GM21825 (cell line): ENCODE results near the gene PADI4.
"Not testable (repeated sequence)": the region's sequence is repeated elsewhere in the genome, so short reads cannot be mapped to it uniquely, and the experiment has no call there.

ENCODE experiments used
- ATAC-seq: cut with Tn5 transposase; IDR thresholded peaks from one replicate; pipeline ENCODE4 v1.9.1; 2021; ENCODE audit warnings: mild to moderate bottlenecking, moderate library complexity; ENCODE audit not compliant: unreplicated experiment

PADI4 gene

DNA sequence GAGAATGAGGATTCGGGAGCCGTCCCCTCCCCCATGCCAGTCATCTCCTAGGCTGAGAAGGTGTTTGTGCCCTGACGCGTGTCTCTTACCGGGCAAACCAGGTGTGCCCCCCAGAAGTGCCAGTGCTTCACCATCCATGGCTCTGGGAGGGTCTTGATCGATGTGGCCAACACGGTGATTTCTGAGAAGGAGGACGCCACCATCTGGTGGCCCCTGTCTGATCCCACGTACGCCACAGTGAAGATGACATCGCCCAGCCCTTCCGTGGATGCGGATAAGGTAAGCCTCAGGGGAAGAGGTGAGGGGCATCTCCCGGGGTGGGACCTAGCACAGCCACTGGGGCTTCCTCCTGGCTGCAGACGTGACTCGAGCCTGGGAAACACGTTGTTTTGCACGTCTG, 65.0 kb downstream of the PADI4 start:
- no peak for ATAC-seq

DNA sequence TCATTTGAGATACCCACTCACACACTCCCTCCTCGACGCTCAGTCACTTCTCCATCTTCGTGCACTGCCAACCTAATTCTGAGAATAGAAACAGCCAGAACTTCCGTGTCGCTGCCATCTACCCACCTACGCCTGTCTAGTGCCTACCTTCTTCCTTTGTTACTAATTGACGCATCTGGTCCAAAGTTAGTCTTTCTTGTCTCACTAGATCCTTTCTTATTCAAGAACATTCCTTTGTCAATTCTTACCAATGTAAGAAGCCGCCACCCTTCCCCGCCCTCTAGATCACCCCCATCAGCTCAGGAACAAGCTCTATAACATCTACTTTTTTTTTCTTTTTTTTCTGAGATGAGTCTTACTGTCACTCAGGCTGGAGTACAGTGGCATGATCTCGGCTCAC, 67.7 kb downstream of the PADI4 start:
- ATAC-seq, result no peak

DNA sequence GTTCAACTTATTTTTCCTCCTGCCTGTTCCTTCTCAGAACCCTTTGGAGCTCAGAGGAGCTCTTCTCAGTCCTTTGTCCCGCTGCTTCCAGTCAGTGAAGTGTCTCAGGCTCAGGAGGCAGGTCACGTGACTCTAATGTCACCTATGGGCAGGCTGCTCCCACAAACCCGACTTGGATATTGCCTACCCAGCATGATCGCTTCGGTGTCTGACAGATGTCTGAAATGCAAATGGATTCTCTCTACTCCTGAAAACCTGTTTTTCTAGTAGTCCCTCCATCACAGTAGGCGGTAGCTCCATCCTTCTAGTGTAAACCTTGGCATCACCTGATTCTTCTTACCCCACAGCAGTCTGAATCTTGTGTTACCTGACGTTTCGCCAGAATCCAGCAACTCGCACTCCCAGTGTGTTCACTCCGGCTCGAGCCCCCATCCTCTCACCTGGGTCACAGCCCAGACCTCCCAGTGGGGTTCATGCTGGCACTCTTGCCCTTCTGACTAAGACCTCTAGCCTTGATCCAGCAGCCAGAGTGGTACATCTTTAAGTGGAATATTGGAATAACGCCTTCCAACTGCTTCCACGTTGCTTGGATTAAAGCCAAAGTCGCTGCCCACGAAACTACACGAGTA, 69.4 kb downstream of the PADI4 start:
- no peak for ATAC-seq

DNA sequence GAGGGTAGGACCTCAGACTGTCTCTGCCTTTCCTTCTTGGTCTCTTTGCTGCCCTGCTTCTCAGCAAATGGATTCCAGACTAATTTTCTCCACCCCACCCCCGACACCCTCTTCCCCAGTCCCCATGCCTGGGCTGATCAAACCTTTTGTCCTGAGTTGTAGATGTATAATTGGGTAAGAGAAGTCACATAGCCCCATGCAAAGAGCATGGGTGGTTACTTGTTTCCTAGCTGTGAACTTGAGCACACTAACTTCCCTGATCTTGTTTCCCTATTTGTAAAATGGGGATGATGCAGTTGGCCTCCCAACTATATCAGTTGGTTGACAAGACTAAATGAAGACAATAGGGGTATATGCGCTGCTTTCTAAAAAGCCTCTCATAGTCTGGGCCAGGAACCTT, 73.2 kb downstream of the PADI4 start:
- ATAC-seq, result no peak

DNA sequence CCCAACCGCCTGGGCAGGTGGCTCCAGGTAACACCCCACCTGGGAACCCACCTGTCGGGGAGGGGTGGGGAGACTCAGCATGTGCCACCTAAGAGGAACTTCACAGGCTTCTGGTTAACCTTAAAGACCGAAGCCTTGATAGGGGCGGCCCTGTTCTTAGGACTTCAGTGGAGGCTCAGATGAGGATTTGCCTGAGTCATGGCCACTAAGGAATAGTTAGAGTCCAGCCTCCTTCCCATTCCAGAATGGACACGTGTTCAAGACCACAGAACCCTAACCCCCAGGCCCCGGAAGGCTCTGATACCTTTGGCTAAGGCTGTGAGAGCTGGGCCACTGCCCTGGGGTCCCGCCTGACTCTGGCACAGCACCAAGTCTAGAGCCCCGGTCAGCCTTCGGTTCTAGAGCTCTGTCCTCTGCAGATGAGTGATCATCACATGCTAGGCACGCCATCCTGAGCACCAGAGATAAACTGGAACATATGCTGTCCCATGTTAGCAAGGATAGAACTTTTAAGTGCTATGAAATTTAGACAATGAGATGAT, 84.3 kb downstream of the PADI4 start:
- ATAC-seq, result no peak

DNA sequence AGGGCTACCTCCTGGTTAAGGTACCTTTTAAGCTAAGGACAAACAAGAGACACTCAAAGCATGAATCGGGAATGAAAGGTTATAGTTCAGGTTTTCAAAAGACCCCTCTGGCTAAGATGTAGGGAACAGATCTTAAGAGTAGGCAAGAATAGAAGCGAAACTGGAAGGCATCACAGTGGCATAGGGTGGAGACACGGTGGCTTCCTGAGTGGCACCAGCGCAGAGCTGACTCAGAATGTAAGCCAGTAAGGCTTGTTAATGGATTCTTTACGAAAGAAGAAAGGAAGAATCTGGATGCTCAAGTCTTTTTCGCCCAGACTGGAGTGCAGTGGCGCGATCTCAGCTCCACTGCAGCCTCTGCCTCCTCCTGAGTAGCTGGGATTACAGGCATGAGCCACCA, 85.2 kb downstream of the PADI4 start:
- ATAC-seq, result no peak

DNA sequence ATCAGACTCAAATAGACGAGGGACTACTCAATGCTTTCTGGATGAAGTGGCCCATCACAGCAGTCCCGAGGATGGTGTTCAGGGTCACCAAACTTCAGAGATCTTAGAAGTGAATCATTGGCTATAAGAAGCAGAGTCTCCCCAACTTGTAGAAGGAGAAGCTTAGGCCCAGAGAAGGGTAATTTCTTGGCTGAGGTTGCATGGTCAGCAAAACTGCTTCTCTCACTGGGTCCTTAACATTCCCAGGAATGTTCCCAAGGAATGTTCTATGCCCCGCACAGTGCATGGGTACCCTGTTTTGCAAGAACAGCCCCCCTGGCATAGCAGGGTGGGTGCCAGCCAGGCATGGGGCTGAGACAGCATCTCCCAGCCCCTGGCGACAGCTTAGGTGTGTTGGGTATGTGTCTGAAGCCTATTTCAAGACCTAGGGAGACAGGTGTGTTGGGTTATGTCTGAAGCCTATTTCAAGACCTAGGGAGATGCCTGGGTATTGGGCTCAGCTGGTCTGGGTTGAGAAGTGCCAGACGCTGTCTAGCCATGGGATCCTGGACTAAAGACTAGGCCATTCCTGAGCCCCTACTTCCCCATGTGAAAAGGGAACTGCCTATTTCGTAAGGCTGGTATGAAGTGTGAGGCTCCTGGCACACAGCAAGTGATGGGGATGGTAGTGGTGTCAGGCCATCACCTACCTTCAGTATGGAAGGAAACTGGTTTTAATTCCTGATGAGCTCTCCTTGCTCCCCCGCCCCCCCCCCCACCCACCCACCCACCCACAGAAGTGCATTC, 90.1 kb downstream of the PADI4 start:
- ATAC-seq, result no peak

DNA sequence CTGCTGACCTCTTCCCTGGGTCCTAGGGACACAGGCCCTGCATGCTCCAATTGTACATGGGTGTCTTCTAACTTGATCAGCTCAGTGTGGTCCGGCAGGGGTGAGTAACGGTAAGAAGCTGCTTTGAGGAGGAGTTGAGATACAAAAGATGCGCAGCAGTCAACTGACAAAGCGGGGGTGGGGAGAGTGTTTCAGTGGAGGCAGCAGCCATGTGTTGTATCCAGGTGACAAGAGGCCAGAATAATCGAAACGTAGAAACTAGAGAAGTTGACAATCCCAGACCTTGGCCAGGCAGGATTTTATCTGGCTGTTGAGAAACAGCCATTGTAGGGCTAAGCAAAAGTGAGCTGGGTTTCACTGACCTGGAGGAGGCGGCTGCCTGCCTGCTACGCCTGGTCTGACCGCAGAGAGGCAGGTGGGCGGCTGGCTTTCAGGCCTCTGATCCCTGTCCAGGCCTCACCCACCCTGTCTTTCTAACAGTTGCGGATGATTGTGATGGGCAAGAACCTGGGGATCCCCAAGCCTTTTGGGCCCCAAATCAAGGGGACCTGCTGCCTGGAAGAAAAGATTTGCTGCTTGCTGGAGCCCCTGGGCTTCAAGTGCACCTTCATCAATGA, 92.8 kb downstream of the PADI4 start:
- no peak for ATAC-seq

DNA sequence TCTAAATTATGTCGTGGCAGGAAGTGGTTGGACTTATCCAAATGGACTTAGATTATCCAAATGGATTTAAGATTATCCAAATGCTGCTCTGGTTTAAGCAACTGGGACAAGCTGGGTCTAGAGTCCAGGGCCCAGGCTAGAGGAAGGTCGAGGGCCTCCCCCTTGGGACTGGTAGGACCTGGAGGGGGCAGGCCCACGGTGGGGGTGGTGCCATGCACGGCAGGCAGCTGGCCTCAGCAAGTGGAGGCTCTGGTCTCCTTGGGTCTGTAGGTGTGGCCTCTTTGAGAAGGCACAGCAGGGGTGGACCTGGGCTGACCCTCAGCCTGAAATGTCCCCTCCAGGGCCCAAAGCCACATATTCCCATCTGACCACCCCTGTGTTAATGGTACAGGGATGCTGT, 93.8 kb downstream of the PADI4 start:
- ATAC-seq, result no peak

DNA sequence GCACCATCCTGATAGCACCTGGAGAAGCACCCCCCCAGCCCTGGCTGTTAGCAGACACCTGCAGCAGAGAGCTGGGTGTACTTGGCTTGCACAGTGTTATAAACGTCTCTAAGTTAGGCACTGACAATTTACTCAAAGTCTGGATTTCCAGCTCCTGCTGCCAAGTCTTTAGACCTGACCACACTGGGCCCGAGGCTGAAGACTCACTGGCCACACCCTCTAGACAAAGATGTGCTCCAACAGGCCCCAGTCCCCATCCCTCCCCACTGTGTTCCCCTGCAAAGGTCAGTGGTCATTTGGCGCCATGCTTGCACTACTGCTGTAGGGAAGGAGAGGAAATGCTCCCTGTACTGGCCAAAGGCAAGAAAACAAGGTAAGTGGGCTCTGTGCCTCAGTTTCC, 95.1 kb downstream of the PADI4 start:
- ATAC-seq, result no peak

DNA sequence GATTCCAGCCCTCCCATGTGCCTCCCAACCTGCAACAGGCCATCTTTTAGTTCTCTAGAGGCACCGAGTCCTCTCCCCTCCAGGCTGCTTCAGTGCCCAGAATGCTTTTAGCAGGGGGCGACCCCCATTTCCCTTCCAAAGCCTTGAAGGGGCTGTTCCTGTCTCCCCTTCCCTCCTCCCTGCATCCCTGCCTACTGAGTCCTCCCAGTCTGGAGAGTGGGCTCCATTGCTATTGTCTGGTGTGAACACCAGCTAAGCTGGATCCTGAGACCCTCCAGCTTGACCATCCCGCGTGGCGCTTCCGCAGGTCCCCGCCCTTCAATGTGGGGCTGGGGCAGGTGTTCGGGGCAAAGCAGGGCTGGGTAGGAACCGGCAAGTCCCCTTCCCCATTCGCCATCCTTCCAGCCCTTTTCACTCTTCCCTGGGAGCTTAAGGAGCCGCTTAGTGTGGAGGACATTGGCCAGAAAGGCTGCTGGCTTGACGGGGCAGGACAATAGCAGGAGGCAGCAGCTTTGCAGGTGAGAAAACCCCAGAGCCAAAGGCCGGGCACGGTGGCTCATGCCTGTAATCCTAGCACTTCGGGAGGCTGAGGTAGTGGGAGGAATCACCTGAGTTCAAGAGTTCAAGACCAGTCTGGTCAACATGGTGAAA, 96.2 kb downstream of the PADI4 start:
- ATAC-seq, result no peak

DNA sequence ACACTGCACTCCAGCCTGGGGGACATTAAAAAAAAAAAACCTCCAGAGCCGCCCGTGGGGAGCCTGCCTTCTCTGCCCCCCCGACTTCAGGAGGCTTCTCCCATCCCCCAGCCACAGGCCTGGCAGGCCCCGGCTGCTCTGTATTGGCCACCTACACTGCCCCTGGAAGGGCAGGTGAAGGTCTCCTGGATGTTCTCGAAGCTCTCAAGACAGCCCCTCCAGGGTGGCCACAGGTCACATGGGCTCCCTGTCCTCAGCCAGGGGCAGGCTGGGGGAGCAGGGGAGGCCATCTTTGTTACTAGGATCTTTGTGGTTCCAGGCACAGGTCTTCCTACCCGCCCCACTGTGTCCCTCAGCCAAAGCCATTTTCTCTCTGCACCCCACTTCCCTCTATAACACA, 96.8 kb downstream of the PADI4 start:
- no peak for ATAC-seq

DNA sequence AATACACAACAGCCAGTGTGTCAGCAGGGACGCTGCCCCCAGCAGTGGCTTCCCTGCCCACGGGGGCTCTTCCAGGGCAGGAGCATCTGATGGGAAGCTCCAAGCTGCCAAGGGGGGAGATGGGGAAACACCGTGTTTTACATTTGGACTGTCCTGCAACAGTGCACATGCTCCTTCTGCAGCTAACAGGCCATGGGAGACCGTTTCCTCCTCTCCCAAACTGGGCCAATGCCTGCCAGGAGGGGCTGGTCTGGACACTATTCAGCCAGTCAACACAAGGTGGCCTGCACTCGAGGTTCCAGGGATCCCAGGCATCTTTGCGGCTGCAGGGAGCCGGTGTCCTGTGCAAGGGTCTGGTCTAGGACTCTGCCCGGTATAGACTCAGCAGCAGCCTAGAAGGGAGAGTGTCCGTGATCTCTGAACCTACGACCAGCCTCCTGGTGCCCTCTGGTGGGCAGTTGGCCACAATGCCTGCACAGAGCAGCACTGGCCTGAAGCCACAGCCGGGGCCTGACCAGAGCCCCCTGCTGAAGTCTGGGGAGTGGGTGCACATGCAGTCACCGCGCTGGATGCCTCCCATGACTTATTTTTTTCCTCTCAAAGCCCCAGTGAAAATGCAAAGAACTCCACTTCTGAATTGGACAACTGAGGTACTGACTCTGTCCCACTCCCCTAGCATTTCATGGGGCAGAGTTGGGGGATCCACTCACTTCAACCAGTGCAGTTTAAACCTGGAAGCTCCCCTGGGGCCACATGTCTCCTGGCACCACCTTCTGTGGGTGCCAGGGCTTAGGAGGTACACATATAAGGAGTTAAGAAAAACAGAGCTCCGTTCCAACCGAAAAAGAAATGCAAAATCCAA, 98.1 kb downstream of the PADI4 start:
- no peak for ATAC-seq

DNA sequence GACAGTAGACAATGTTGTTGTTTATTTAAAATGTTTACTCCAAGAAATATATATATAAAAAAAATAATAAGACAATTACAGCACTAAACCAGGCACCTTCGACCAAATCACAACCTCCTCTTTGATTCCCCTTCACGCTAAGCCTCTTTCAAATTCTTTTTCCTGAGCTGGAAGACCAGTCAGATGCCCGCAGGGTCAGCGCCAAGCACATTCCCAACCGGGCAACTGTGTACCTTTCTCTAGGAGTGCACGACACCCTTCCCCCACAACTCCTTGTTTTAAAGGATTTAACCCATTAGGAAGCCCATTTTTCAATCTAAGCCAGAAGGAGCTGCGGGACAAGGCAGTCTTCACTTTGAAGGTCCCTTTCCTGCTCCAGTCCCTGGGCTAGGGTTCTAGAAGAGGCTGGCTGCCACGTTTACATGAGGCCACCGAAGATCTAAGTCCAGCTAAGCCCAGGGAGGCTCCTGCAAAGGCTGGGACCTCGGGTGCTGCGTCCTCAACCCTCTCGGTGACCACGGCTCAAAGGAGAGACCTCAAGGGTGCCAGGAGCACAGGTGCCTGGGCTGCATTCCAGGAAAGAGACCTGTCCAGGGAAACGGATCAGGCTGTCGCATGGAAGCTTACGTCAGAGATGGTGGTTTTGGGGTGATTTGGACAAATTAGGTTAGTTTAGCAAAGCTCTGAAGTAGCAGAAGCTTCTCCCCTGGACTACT, 98.9 kb downstream of the PADI4 start:
- not testable (repeated sequence) for ATAC-seq

DNA sequence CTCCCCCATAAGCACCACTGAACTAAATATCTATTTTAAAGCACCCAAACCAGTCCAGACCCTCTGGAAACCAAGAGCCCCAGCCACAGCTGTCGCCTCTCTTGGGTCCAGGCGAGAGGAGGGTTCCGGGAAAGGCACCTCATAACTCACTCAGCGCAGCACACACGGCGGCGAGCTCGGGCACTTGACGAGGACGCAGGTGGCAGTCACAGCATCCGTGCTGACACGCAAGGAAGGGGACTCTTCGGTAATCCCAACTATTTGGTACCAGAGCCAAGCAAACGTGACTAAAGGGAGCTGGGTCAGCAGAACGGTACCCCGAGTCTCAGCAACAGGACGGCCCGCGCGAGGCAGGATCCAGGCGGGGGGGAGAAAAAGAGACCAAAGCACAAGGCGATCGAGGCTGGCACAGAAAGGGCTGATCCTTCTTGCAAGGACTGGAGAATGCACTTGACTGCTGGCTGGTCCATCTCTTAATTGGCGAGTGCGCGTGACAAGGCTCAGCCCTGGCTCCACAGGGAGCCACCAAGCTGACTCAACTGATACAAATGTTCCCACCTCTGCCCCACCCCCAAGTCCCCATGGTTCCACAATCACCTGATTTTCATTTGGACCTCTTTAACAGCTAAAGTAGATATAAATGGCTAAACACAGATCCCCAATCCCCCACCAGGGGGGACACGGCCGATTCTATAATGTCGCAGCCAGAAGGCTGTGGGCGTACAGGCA, 100.0 kb downstream of the PADI4 start:
- ATAC-seq, result not testable (repeated sequence)

DNA sequence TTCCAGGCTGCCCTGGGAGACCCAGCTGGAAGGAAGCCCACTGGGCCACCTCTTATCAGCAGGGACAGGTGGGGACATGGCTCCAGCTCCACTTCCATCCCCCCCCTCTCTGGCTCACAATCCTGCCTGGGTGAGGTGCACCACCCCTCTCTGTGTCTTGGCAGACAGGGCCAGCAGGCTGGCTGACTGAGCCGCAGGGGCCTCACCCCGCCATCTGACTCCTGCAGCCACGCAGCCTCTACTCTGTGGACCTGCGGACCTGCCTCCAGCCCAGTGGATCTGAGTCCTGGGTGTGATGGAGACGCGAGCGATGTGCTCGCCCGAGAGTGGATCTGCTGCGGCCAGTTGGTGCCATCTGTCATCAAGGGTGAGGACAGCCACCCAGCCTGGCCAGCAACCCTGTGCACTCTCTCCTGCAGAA, 101.4 kb downstream of the PADI4 start:
- no peak for ATAC-seq

DNA sequence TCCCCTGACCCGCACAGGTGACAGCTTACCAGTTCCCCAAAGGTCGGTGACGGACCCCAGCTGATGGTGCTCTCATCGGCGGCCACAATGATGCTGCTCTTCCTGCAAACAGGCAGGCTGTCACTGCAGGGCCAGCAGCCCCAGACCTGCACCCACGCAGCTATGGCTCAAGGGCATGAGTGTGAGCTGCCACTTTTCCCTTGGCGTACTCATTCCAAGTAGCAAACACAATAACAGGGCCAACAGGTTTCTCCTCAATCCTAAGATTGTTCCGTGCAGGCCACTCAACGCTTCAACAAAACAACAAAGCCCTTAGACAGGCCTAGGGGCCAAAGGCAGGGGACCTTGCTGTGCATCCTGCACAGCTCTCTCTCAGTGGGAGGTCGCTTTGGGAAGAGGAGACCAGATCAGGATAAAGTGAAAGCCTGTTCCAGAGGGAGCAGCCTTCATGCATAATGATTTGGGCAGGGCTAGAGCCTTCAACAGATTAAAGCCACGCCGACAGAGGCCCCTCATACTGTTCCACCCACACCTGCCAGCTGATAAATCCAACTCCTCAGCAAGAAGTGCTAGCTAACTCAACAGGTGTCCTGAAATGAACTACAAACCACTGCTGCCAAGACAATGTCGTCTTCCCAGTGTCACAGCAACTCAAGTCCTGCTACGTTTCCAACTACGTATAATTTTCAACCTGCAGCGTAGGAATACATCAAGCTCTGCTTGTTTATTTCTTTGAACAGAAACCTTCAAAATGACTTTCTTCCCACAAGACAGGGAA, 104.3 kb downstream of the PADI4 start:
- ATAC-seq, result no peak
